GM19452 (cell line): ENCODE data around the gene OASL.

Source experiments
- ATAC-seq: cut with Tn5 transposase; IDR thresholded peaks from one replicate; pipeline ENCODE4 v1.9.1; 2021; ENCODE audit not compliant: unreplicated experiment

OASL gene

DNA sequence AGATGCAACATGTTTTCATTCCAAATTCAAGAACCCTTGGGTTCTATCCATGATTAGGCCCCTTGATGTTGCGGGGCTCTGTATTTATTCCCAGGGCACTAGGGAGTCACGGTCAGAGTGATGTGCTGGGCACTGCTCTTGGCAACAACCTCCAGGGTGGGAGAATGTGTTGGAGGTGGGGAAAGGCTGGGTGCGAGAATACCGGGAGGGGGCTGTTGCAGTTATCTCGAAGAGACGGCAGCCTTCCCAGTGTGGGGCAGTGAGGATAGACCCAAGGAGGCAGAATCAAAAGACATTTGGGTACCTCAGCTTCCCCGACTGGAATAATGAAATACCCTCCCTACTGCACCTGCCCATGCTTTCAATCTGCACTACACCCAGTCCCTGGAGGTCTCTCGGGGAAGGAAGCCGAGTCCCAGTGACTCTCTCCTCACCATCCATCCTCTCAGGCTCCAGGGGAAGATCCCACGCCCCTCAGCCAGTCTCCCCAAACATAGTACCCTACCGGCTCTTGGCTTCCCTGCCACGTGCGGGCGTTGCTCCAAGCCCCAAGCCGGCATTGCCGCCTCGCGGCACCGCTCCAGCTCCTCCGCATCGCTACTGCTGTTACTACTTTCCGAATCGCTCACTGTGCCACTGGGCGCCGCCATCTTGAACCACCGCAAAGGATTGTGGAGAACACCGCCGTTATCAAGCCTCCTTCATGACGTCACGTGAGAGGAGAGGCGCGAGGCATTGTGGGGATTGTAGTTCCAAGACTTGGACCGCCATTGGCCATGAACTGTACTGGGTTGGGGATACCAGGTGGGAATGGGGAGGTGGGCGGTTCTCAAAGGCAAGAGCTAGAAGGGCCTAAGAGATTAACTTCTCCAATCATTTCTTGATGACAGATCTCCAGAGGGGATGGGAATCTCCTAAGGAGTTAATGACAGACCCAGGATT, 22.9 kb downstream of the OASL start, which contains the start of gene C12orf43:
Gene C12orf43, minus strand, starts transcription at position 663 of the 942 bp plus-strand sequence. Its CDS starts 13 bp downstream, at position 650.
- ATAC-seq = peak; percentile 96

DNA sequence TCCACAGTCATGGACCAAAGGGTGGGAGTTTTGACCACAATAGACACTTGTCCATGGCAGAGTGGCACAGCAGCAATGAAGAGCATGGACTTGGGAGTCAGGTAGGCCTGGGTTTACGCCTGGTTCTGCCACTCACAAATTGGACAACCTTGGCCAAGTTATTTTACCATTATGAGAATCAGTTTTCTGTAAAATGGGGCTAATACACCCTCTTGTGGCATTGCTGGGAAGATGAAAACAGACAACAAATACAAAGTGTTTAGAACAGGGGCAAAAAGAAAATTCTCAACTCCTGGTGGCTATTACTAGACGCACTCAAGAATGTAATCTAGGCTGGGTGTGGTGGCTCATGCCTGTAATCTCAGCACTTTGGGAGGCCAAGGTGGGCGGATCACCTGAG, 25.3 kb downstream of the OASL start:
- ATAC-seq = no peak

DNA sequence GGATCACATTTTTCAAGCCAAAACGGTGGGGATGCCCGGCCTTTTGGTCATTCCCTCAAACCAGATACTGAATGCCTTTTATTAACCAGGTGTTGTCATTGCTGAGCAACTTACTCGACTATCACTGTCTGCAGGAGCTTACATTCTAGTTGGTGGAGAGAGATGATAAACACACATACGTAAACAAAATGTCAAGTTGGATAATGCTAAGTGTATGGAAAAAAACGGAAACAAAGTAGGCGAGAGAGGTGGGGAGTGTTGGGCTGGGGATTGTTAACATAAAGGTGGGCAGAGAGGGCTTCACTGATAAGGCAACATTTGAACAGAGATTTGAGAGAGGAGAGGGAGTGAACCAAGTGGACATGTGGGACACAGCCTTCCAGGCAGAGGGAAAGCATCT, 27.2 kb downstream of the OASL start:
- ATAC-seq = no peak

DNA sequence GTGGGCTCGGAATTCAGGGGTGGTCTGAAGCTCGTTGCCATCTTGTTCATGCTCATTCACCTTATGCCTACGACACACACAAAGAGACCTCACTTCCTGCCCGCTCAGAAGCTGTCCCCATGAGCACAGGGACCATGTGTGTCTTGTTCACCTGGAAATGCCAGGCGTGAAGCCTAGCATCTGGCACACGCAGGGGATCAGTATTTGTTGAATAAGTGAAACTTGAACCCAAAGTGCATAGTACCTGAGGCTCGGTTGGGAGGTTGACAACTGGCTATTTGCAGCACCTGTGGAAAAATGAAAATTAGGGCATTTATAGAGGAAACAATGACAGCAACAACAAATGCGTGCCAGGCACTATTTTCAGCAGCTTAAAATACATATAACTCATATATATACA, 28.2 kb downstream of the OASL start:
- ATAC-seq = no peak

DNA sequence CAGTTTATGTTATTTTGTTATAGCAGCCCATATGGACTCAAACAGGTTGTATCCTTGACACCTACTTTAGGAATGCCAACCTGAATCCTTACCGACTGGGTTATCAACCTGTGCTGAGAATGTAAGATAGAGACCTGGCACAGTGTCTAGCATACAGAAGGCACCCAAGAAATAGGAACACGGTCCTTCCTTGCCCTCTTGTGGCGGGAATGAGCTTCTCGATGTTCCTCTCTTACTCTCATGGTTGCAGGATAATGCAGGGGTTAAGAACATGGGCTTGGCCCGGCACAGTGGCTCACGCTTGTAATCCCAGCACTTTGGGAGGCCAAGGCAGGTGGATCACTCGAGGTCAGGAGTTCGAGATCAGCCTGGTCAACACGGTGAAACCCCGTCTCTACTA, 29.3 kb downstream of the OASL start:
- no peak for ATAC-seq

DNA sequence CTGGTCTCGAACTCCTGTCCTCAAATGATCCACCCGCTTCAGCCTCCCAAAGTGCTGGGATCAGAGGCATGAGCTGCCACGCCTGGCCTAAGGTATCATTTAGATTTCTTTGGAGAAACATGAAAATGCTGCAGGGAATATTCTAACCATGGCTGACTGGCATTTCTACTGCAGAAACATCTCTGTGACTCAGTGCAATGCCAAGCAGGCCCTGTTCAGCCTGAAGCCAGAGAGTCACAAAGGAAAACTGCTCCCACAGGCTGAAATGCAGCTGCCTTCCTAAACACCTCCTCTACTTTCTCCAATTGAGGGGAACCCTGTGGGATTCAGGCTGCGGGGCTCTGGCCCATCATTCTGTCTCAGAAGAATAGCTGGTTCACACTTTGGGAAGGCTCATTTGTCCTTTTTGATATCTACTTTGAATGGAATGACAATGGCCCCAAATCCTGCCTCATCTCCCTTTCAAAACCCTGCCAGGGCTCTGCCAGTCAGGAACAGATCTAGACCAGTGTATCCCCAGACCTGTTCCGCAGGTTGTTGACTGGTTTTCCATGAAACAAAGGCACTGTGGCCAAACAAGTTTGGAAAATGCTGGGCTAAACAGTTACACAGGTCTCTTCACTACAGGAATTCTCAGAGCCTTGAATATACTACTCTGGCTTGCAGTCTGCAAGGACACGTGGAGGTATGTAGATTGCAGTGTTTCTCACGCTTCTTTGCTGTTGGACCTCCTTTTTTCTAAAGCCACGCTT, 30.5 kb downstream of the OASL start:
- no peak for ATAC-seq

DNA sequence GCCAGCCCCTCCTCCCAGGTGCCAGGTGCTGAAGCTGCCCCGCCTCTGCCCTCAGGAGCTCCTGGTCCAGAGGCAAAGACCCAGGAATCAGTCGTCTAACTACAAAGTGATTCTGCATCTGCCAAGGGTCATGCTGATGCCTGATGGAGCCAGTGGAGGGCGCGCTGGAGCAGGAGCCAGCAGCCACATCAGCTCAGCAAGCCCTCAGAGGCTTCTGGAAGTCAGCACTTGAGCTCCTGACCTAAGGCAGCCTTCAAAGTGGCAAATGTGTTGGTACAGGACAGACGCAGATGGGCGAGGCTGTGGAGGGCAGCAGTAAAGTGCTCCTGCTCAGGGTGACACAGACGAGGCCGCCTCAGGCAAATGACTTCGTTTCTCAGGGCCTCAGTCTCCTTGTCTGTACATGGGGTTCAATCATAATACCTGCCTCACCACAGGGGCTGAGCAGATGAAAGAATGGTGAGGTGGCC, 33.7 kb downstream of the OASL start:
- no peak for ATAC-seq

DNA sequence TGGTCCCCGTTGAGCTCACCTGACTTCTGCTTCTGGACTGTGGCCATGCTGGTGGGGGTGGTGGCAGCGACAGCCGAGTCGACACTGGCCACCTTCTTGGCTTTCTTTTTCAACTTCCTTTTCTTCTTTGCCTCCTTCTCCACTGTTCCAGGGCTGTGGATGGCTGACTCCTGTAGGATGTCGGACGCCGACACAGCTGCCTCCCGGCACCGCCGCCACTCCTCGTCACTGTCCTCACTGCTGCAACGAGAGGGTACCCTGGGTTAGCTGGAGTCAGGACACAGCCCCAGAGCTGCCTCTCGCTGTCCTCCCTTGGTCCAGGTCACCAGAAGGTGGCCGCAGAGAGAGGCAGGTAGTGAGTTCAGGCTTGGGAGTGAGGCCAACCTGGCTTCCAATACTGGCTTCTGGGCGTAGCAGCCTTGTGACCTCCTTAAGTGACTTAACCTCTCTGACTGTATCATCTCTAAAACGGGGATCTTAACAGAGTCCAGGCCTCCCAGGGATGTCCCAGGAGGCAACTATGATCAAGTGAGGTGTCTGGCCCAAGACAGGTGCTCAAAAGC, 34.7 kb downstream of the OASL start:
- ATAC-seq = no peak

DNA sequence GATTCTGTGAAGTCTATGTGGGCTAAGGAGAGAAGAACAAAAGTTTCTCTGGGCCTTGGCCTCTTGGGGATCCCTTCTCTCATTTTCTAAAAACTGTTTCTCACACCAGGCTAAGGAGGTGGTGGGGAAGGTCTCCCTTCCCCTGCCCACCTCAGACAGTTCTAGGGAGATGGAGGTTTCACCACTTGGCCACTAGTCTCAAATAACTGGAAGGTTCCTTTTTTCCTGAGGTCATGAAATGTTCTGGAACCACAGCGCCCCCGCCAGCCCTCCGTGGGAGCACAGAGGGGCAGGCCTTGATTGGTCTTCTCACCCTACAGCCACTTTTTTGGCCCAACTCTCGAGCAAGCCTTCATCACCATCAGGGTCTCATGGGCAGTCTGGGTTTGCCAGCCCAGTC, 35.4 kb downstream of the OASL start:
- no peak for ATAC-seq

DNA sequence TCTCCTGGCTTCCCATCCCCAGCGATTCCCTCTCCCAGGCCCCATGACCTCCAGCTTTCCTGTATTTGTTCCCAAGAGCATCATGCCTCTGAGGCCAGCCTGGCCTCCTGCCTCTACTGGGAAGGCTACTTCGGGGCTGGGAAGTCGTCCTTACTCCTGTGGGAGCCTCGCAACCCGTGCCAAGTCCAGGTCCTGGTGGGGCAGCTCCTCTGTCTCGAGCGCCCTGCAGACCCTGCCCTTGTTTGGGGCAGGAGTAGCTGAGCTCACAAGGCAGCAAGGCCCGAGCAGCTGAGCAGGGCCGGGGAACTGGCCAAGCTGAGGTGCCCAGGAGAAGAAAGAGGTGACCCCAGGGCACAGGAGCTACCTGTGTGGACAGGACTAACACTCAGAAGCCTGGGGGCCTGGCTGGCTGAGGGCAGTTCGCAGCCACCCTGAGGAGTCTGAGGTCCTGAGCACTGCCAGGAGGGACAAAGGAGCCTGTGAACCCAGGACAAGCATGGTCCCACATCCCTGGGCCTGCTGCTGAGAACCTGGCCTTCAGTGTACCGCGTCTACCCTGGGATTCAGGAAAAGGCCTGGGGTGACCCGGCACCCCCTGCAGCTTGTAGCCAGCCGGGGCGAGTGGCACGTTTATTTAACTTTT, 37.1 kb downstream of the OASL start:
- no peak for ATAC-seq

DNA sequence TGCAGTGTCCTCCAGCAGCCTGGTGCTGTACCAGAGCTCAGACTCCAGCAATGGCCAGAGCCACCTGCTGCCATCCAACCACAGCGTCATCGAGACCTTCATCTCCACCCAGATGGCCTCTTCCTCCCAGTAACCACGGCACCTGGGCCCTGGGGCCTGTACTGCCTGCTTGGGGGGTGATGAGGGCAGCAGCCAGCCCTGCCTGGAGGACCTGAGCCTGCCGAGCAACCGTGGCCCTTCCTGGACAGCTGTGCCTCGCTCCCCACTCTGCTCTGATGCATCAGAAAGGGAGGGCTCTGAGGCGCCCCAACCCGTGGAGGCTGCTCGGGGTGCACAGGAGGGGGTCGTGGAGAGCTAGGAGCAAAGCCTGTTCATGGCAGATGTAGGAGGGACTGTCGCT, 38.0 kb downstream of the OASL start:
- no peak for ATAC-seq

DNA sequence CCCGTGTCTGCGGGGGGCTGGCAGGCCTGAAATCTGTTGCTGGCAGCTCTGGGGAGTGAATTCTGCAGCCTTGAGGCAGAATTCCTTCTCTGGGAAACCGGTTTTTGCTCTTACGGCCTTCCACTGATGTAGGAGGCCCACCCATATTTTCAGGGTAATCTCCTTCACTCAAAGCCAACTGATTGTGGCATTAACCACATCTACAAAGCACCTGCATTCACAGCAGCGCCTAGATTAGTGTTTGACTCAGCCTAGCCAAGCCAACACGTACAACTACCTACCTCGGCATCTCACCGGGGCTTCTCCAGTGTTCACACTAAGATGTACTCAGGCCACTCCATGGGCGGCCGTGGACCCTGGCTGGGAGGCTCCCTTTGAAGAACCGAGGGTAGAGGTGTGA, 38.5 kb downstream of the OASL start:
- no peak for ATAC-seq

DNA sequence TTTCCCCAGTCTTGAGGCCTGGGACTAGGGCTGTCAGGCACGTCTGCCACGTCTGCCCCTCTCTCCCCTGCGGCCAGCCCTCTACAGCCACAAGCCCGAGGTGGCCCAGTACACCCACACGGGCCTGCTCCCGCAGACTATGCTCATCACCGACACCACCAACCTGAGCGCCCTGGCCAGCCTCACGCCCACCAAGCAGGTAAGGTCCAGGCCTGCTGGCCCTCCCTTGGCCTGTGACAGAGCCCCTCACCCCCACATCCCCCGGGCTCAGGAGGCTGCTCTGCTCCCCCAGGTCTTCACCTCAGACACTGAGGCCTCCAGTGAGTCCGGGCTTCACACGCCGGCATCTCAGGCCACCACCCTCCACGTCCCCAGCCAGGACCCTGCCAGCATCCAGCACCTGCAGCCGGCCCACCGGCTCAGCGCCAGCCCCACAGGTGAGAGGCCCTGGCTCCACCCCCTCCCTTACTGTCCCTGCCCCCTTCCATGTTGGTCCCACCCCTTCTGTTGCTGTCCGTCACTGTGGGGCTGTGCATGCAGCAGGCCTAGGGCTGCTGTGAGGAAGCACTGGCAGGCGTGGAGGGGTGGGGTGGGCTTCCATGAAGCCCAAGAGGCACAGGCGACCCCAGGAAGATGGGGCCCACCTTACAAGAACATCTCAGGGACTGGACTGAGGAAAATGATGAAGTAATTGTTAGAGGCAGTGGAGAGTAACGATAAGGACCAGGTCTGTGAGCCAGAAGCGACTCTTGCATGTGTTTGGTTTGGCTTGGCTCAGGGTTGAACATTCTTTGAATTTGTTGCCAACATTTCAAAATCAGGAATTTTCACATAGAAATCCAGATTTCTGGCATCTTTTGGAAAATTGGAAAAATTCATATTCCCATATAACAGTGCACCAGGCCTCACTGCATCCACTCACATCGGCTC, 39.6 kb downstream of the OASL start:
- no peak for ATAC-seq

DNA sequence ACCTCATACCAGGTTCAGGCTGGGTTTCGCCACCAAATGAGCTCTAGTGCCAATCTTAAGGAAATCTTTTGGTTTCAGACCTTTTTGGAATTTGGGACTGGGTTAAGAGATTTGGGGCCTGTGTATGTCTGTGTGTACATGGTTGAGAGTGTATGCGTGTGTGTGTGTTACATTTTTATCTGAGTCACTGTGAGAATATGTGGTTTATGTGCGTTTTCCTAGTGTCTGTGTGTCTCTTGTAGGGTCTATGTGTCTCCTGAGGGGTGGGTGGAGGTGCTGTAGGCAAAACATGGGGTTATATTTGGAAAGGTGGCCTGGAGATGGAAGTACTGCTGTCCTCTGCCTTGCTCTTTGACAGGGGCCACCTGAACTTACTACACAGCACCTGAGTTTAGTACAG, 40.6 kb downstream of the OASL start:
- ATAC-seq = no peak

DNA sequence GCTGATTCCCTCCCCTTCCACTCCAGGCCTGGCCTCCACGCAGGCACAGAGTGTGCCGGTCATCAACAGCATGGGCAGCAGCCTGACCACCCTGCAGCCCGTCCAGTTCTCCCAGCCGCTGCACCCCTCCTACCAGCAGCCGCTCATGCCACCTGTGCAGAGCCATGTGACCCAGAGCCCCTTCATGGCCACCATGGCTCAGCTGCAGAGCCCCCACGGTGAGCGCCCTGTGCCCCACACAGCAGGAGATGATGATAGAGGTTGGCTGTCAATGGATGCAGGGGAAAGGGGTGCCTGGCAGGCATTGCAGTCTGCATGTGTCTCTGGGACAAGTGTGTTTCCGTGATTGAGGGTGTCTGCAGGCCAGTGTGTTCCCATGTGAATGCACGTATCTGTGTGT, 41.6 kb downstream of the OASL start:
- ATAC-seq = no peak

DNA sequence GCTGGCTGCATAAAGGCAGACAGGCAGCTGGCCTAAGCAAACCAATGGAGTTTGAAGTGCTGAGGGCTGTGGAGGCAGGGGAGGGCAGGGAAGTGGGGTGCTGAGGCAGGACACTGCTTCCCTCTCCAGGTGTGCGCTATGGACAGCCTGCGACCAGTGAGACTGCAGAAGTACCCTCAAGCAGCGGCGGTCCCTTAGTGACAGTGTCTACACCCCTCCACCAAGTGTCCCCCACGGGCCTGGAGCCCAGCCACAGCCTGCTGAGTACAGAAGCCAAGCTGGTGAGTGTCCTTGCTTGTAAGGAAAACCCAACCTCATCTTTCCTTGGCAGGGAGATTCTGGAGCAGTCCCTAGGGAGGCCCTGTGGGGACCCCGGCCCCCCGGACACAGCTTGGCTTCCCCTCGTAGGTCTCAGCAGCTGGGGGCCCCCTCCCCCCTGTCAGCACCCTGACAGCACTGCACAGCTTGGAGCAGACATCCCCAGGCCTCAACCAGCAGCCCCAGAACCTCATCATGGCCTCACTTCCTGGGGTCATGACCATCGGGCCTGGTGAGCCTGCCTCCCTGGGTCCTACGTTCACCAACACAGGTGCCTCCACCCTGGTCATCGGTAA, 42.8 kb downstream of the OASL start:
- no peak for ATAC-seq

DNA sequence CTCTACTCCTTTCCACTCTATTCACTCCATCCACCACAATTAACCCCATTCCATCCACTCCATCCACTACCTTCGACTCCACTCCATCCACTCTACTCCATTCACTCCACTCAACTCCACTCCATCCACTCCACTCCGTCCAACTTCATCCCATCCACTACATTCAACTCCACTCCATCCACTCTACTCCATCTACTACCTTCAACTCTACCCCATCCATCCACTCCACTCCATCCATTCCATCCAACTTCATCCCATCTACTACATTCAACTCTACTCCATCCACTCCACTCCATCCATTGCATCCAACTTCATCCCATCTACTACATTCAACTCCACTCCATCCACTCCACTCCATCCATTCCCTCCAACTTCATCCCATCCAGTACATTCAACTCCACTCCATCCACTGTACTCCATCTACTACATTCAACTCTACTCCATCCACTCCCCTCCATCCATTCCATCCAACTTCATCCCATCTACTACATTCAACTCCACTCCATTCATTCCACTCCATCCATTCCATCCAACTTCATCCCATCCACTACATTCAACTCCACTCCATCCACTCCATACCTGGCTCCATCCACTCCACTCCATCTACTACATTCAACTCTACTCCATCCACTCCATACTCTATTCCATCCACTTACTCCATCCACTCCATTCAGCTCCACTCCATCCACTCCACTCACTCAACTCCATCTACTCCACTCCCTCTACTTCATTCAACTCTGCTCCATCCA, 44.3 kb downstream of the OASL start:
- ATAC-seq = no peak

DNA sequence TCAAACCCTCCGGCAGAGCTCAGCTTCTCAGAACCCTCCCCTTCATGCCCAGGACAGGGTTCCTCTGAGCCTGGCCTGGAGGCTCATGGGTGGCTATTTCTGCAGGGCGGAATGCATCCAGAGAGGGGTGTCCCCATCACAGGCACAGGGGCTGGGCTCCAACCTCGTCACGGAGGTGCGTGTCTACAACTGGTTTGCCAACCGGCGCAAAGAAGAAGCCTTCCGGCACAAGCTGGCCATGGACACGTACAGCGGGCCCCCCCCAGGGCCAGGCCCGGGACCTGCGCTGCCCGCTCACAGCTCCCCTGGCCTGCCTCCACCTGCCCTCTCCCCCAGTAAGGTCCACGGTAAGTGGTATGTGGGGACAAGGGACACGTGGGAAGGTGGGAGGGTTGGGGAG, 45.0 kb downstream of the OASL start:
- no peak for ATAC-seq

DNA sequence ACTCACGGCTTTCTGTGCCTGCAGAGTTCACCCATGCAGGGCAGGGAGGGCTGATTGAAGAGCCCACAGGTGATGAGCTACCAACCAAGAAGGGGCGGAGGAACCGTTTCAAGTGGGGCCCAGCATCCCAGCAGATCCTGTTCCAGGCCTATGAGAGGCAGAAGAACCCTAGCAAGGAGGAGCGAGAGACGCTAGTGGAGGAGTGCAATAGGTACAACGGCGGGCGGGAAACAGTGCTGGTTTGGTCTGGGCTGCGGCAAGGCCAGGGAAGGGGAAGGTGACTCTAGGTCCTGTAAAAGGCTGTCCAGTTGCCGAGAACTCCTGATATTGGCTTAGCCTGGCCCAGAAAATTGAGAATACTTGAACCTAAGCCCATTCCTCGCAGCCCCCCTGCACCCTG, 45.5 kb downstream of the OASL start:
- no peak for ATAC-seq
